T-helper 22 cell (primary cell): ENCODE results near the gene FMC1.
A peak's percentile ranks its signal among the peaks of the same experiment; 100 is the strongest.
"Not testable (repeated sequence)": the region's sequence is repeated elsewhere in the genome, so short reads cannot be mapped to it uniquely, and the experiment has no call there.

Experiments used
- DNase-seq: peaks from one replicate; pipeline ENCODE4 v3.0.0-alpha.2; 2020; ENCODE audit warnings: low read depth

FMC1 gene, protein sequence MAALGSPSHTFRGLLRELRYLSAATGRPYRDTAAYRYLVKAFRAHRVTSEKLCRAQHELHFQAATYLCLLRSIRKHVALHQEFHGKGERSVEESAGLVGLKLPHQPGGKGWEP

DNA sequence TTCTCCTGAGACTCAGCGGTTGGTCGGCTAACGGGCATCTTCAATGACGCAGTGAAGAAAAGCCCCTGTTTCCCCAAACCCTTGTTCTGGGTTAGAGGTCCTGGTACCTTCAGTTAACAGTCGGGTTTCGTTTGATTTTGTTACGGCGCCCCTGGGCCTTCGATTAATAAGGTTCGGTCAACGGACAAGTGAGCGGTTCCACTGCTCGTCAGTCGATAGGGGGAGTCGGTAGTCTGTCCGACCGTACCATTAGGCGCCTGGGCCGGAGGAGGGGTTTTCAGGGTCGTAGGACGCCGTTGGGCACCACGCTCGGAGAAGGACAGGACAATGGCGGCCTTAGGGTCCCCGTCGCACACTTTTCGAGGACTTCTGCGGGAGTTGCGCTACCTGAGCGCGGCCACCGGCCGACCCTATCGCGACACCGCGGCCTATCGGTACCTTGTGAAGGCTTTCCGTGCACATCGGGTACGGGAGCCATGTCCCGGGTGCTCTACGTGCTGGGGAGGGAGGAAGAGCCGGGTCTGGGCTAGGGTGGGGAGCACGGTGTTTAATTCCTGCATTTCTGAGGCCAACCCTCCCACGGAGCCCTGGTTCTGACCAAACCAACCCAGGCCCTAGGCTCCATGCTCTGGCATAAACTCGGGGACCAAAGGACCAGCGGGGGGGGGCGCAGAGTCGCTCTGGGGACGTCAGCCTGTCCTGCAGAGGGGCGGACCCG, at the start of gene FMC1:
Gene FMC1 (plus strand): TSS at position 280 of the 718 bp plus-strand sequence. CDS start 48 bp downstream, at position 328.
- DNase-seq = peak; percentile 79

GRCh38 chr7:139292821-139293220, 48.3 kb upstream of the FMC1 start:
- DNase-seq = no peak

DNA sequence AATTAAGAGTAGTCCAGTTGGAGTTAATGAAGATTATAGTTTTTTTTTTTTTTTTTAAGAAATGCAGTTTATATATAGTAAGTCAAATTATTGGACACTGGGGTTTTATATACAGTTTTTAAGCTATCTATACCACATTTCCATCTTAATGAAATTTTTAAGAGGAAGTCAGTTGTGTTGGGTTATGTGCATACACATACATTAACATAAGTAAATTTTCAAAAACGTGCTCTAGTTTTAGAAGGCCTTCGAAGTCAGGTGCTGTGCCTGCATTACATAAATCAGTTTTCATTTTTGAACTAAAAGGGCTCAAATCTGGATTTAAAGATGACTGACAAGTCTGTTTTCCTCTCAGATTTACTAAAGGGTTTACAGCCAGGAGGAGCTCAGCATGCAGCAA, 47.6 kb upstream of the FMC1 start:
- DNase-seq = no peak

DNA sequence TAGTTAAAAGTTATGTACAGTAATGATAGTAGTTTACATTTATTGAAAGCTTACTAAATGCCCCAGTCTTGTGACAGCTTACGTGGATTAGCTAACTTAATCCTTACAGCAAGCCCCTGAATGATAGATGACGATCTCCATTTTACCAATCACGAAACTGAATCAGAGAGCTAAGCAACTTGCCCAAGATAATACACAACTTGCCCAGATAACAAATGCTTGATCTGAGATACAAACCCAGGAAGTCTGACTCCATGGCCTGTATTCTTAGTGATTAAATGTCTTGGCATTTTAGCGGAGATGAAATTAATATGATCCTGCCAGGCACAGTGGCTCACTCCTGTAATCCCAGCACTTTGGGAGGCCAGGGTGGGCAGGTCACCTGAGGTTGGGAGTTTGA, 46.9 kb upstream of the FMC1 start:
- DNase-seq = no peak

DNA sequence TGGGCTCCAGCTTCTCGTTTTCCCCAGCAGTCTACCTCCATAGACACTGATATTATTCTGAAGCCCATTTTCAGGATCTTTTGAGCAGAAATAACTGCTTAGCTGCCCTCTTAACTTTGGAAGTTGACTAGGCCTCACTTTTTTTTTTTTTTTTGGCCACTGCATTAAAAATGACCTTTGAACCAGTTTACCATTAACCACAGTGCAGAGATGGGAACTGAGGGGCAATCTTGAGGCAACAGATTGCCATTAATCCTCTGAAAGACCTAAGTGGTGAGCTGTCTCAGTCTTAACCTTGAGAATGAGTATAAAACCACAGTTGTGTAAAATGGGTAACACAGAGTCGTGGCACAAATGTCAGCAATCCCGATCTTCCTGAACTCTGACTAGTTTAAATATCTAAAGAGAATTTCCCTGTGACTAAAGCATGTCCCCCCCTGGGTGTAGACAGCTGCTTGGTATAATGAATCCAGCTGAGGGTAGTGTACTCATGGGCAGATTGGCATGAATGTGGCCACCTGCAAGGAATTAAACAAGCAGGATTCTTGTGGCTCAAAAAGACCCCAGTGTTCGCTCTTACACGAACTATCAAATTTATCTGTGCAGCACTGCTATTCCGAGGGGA, 46.1 kb upstream of the FMC1 start:
- DNase-seq = no peak

- no peak for DNase-seq
Observed at GRCh38 chr7:139297795-139298194, 43.3 kb upstream of the FMC1 start.

DNA sequence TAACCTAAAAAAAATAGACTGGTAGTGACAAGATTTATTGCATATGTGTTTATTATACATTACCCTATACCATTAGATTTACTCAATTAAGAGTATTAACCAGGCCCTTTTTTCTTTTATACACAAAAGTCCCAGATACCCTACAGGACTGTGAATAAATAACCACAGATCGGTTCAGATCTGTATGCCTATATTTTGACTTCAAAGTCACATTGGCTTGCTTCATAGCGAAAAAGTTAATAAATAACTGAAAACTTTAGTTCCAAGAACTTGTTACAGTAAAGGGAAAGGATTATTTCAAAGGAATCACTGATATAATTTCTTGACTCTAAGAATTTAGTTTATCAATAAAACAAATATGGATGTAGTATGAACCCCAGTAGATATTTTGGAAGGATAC, 41.8 kb upstream of the FMC1 start:
- no peak for DNase-seq

GRCh38 chr7:139300390-139300789, 40.7 kb upstream of the FMC1 start:
- DNase-seq = no peak

GRCh38 chr7:139304517-139304916, 36.6 kb upstream of the FMC1 start:
- no peak for DNase-seq

- DNase-seq = no peak
Observed at GRCh38 chr7:139317939-139318505, 23.1 kb upstream of the FMC1 start.

- DNase-seq = no peak
Observed at GRCh38 chr7:139321071-139321745, 19.9 kb upstream of the FMC1 start.

DNA sequence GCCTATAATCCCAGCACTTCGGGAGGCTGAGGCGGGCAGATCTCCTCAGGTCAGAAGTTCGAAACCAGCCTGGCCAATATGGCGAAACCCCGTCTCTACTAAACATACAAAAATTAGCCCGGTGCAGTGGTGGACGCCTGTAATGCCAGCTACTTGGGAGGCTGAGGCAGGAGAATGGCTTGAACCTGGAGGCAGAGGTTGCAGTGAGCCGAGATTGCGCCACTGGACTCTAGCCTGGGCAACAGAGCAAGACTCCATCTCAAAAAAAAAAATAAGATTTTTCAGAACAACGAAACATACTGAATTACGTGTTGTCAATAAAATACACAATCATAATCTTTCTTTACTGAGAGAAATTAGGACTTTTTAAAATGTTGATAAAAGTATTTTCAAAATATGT, 16.4 kb upstream of the FMC1 start:
- not testable (repeated sequence) for DNase-seq

DNA sequence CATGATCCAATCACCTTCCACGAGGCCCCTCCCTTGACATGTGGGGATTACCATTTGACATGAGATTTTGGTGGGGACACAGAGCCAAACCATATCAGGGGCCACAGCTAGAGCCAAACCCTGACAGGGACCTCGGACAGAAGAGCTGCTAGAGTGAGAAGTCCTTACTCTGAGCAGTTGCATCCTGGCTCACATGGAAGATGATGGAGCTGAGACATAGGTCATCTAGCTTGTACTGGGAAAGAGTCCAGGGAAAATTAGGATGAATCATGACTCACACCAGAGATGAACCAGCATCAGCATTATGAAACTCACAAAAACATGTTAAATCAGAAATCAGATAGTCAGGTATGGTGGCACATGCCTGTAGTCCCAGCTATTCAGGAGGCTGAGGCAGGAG, 12.8 kb upstream of the FMC1 start:
- no peak for DNase-seq

DNA sequence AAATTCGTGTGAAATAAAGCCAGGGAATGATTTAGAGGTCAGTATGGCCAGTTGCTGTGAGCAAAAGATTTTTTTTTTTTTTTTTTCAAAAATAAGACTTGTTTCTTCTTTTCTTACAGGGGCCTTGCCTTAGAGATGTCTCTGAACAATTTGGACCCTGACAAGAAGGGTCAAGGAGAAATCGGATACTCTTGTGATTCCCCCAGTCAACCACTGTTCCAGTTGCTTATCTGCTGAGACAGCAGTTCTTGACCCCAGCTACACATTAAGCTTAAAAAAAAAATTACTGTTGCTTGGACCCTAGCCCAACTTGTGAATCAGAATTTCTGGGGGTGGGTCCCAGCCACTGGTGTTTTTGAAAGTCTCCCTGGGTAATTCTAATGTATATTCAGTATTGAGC, 12.0 kb upstream of the FMC1 start:
- DNase-seq = no peak

- DNase-seq = no peak
Observed at GRCh38 chr7:139330333-139331030, 10.7 kb upstream of the FMC1 start.

GRCh38 chr7:139332697-139333359, 8.3 kb upstream of the FMC1 start:
- DNase-seq = no peak

DNA sequence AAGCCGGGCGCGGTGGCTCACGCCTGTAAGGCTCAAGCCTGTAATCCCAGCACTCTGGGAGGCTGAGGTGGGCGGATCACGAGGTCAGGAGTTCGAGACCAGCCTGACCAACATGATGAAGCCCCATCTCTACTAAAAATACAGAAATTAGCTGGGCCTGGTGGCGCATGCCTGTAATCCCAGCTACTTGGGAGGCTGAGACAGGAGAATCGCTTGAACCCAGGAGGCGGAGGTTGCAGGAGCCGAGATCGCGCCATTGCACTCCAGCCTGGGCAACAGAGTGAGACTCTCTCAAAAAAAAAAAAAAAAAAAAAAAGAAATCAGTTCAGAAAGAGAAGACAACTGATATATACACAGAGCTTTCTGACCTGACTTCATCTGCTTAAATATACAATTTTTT, 7.7 kb upstream of the FMC1 start:
- DNase-seq = not testable (repeated sequence)

DNA sequence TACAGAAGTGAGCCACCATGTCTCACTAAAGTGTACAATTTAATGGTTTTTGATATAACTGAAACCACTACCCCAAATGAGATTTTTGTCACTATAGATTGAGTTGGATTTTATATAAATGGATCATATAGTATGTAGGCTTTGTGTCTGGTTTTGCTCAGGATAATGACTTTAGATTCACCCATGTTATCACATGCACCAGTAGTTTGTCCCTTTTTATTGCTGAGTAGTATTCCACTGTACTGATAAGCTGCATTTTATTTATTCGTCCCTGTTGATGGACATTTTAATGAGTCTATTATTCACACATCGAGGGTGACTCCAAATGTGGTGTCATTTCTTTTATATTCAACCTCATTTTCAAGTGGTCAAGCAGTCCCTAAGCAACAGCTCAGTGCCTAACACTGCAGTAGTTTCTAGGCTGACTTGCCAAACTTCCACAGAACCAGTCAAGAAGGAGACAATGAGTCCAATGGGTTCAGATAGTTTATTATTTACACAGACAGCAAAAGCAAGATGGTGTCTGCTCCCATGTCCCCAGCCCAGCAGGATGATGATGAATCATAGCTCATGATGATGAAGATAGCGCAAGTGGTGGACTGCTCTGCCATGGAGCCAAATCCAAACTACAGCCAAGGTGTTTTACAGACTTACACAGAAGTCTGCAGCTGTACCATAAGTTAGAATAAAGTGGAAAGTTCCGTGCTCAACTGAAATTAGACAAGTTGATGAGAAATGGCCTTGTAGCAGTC, 6.6 kb upstream of the FMC1 start:
- DNase-seq = no peak

- no peak for DNase-seq
Observed at GRCh38 chr7:139339025-139339424, 2.1 kb upstream of the FMC1 start.

DNA sequence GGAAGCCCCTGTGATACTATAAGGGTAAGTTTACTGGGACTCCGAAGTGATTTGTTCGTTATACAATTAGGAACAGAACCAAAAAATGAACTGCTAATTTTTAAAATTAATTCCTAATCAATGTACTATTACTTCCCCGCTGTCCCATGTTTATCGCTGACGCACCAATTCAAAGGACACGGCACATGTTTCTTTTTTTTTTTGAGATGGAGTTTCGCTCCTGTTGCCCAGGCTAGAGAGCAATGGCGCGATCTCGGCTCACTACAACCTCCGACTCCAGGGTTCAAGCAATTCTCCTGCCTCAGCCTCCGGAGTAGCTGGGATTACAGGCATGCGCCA, 1.5 kb upstream of the FMC1 start:
- no peak for DNase-seq
